Endothelial cell (in vitro differentiated cells): ENCODE data around the gene BCAN. TPM values are rescaled to one million over a fixed set of nuclear protein-coding genes. Genes with fewer than 3 reads are reported as not detected.
A peak's percentile ranks its signal among the peaks of the same experiment; 100 is the strongest.

Source experiments
- DNase-seq: peaks from one replicate; pipeline ENCODE4 v3.0.0; 2021; ENCODE audit warnings: low spot score
- H3K27ac Mint-ChIP-seq: one replicate; pipeline ENCODE4 v1.8.0; 2021; ENCODE audit warnings: mixed read lengths, inconsistent platforms; ENCODE audit not compliant: unreplicated experiment
- H3K27me3 Mint-ChIP-seq: one replicate; pipeline ENCODE4 v1.8.0; 2021; ENCODE audit warnings: mild to moderate bottlenecking, moderate library complexity, mixed read lengths, inconsistent platforms; ENCODE audit not compliant: unreplicated experiment
- H3K36me3 Mint-ChIP-seq: one replicate; pipeline ENCODE4 v1.8.0; 2021; ENCODE audit warnings: mild to moderate bottlenecking, low read depth, mixed read lengths, inconsistent platforms; ENCODE audit not compliant: unreplicated experiment
- H3K4me1 Mint-ChIP-seq: one replicate; pipeline ENCODE4 v1.8.0; 2021; ENCODE audit warnings: mild to moderate bottlenecking, mixed read lengths, inconsistent platforms; ENCODE audit not compliant: unreplicated experiment
- H3K4me3 Mint-ChIP-seq: one replicate; pipeline ENCODE4 v1.8.0; 2021; ENCODE audit warnings: mild to moderate bottlenecking, mixed read lengths, inconsistent platforms; ENCODE audit not compliant: unreplicated experiment
- H3K9me3 Mint-ChIP-seq: one replicate; pipeline ENCODE4 v1.8.0; 2021; ENCODE audit warnings: mixed read lengths, inconsistent platforms; ENCODE audit not compliant: unreplicated experiment
- CTCF ChIP-seq: fragments of 200-600 bp; sonication (generic); IDR thresholded peaks from one replicate; pipeline ENCODE4 v1.5.0; 2021; ENCODE audit warnings: antibody characterized with exemption; ENCODE audit not compliant: unreplicated experiment
- total RNA-seq: library from RNA; stranded (reverse); fragmentation: NEBNext Ultra II Directional; extraction: Animal tissue kit (Norgen Biotek cat#: 25700); gene quantifications from one replicate; pipeline ENCODE4 v1.2.1, GENCODE V29; 2021; ENCODE audit not compliant: unreplicated experiment

BCAN gene
- total RNA-seq, 1 donor from 2014 or later, result 0.46 TPM

GRCh38 chr1:156669794-156670193 is 27.9 kb downstream of the BCAN start:
- no peaks in the 10 kb centered on the region for H3K9me3 Mint-ChIP-seq
- no peak for DNase-seq
- H3K4me3 Mint-ChIP-seq, result no peak overlapping the region
- peaks cover 24% of the 10 kb centered on the region for H3K36me3 Mint-ChIP-seq
- H3K27ac Mint-ChIP-seq, result no peak overlapping the region
- H3K27me3 Mint-ChIP-seq, result peaks cover 14% of the 10 kb centered on the region
- no peak for TF ChIP-seq CTCF
- peaks cover 70% of the 10 kb centered on the region for H3K4me1 Mint-ChIP-seq

GRCh38 chr1:156670359-156670758 is 28.4 kb downstream of the BCAN start:
- Mint-ChIP-seq H3K27me3 (peaks cover 13% of the 10 kb centered on the region), H3K36me3 (peaks cover 24% of the 10 kb centered on the region), H3K27ac (no peak overlapping the region), H3K9me3 (no peaks in the 10 kb centered on the region), H3K4me1 (peaks cover 70% of the 10 kb centered on the region), H3K4me3 (no peak overlapping the region)
- no peak for TF ChIP-seq CTCF
- no peak for DNase-seq

GRCh38 chr1:156670791-156671190 is 28.9 kb downstream of the BCAN start:
- H3K27me3 Mint-ChIP-seq, result peaks cover 9% of the 10 kb centered on the region
- peak overlapping the region; percentile 75 for H3K4me3 Mint-ChIP-seq
- no peak for DNase-seq
- no peak for TF ChIP-seq CTCF
- peaks cover 24% of the 10 kb centered on the region for H3K36me3 Mint-ChIP-seq
- no peaks in the 10 kb centered on the region for H3K9me3 Mint-ChIP-seq
- peaks cover 68% of the 10 kb centered on the region for H3K4me1 Mint-ChIP-seq
- H3K27ac Mint-ChIP-seq, result no peak overlapping the region

GRCh38 chr1:156671804-156672203 is 29.9 kb downstream of the BCAN start:
- Mint-ChIP-seq H3K4me3 (peak overlapping the region; percentile 27), H3K27me3 (peaks cover 9% of the 10 kb centered on the region), H3K4me1 (peaks cover 63% of the 10 kb centered on the region), H3K27ac (no peak overlapping the region), H3K36me3 (peaks cover 24% of the 10 kb centered on the region), H3K9me3 (no peaks in the 10 kb centered on the region)
- DNase-seq, result no peak
- no peak for TF ChIP-seq CTCF

- H3K4me1 Mint-ChIP-seq, result peaks cover 66% of the 10 kb centered on the region
- no peak for DNase-seq
- no peak for TF ChIP-seq CTCF
- peak overlapping the region; percentile 84 for H3K27ac Mint-ChIP-seq
- peaks cover 14% of the 10 kb centered on the region for H3K27me3 Mint-ChIP-seq
- no peaks in the 10 kb centered on the region for H3K9me3 Mint-ChIP-seq
- H3K36me3 Mint-ChIP-seq, result peaks cover 28% of the 10 kb centered on the region
- H3K4me3 Mint-ChIP-seq, result peak overlapping the region; percentile 78
Measured at GRCh38 chr1:156673387-156674121, 31.6 kb downstream of the BCAN start.
